ENCODE results near the gene HOXA5.

Gene HOXA5

DNA sequence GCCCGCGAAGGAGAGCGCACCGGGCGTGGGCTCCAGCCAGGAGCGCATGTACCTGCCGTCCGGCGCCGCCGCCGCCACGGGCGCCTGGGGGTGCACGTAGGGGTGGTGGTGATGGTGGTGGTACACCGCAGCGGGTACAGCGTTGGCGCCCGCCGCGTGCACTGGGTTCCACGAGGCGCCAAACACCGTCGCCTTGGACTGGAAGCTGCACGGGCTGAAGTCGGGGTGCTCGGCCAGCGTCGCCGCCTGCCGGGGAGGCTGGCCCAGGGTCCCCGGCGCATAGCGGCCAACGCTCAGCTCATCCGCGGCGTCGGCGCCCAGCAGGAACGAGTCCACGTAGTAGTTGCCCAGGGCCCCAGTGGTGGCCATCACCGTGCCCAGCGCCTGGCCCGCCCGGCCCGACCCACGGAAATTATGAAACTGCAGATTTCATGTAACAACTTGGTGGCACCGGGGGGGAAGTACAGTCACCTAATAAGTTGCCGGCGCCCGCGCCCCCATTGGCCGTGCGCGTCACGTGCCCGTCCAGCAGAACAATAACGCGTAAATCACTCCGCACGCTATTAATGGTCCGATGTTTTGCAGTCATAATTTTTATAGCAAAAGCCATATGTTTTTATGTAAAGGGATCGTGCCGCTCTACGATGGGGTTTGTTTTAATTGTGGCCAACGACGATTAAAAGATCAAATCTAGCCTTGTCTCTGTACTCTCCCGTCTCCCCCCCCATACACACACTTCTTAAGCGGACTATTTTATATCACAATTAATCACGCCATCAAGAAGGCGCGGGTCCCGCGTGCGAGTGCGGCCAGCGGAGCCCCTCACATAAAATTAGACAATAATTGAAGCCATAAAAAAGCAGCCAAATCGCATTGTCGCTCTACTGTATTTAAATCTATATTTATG is 21.9 kb upstream of the HOXA5 start, which contains the start of gene HOXA9:
TSS of gene HOXA9 (minus strand) at position 449 of the 907 bp plus-strand sequence. CDS start at position 369, 80 bp downstream.
- H3K4me3 ChIP-seq (ENCODE audit: control insufficient read depth, low read depth, low read length): peak within 1 kb of the TSS; percentile 77
- peak; percentile 96 for DNase-seq (ENCODE audit: low read depth)

DNA sequence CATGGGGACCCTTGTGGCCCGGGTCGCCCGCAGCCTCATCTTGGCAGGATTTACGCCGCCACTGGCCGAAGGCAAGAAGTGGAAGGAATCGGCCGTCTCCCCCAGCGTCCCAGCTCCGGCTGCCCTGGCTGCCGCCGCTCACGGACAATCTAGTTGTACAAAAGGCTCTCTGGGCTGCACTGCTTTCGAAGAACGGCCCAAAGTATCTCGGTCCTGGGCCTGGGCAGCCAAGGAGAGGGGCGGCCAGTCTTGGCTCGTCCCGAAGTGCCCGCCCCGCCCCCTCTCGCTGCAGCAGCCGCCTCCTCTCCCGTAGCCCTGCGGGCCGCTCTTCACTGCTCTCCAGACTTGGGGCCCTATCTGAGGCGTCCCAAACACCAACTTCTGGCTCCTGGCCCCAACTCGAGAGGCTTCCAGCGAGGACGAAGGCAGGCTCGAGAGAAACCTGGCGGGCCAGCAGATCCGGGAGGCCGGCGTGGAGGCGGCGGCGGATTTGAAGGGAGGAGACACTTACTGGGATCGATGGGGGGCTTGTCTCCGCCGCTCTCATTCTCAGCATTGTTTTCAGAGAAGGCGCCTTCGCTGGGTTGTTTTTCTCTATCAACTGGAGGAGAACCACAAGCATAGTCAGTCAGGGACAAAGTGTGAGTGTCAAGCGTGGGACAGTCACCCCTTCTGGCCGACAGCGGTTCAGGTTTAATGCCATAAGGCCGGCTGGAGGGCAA is 21.0 kb upstream of the HOXA5 start:
- TF ChIP-seq, protein P1, sequence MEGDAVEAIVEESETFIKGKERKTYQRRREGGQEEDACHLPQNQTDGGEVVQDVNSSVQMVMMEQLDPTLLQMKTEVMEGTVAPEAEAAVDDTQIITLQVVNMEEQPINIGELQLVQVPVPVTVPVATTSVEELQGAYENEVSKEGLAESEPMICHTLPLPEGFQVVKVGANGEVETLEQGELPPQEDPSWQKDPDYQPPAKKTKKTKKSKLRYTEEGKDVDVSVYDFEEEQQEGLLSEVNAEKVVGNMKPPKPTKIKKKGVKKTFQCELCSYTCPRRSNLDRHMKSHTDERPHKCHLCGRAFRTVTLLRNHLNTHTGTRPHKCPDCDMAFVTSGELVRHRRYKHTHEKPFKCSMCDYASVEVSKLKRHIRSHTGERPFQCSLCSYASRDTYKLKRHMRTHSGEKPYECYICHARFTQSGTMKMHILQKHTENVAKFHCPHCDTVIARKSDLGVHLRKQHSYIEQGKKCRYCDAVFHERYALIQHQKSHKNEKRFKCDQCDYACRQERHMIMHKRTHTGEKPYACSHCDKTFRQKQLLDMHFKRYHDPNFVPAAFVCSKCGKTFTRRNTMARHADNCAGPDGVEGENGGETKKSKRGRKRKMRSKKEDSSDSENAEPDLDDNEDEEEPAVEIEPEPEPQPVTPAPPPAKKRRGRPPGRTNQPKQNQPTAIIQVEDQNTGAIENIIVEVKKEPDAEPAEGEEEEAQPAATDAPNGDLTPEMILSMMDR (conservative IDR thresholded peaks at IDR 0.05; ENCODE audit: control insufficient read depth, insufficient read depth, low read depth, low read length): peak; percentile 15
- H3K4me3 ChIP-seq (ENCODE audit: control insufficient read depth, low read depth, low read length): peak overlapping the region; percentile 77
- peak; percentile 33 for DNase-seq (ENCODE audit: low read depth)

More for the DNA sequence above, 21.9 kb upstream of the HOXA5 start, which contains the start of gene HOXA9:
- TF ChIP-seq, protein P1 (conservative IDR thresholded peaks at IDR 0.05; ENCODE audit: control insufficient read depth, insufficient read depth, low read depth, low read length): no peak

DNA sequence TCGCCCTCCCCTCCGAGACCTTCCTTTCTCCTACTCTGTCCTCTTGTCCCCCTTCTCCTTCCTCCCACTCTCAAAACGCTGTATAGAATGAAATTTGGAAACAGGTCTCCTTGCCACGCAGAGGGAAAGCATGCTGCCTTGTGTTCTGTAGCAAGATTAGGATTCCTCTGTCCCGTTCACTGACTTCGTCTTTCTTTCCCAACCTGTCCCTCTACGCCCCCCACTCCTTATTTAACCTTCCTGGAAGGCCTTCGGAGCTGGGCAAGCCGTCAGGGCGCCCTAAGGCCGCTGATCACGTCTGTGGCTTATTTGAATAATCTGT is 20.5 kb upstream of the HOXA5 start:
- H3K4me3 ChIP-seq (ENCODE audit: control insufficient read depth, low read depth, low read length): peak overlapping the region; percentile 77
- DNase-seq (ENCODE audit: low read depth): peak; percentile 15
- TF ChIP-seq, protein P1 (conservative IDR thresholded peaks at IDR 0.05; ENCODE audit: control insufficient read depth, insufficient read depth, low read depth, low read length): no peak

DNA sequence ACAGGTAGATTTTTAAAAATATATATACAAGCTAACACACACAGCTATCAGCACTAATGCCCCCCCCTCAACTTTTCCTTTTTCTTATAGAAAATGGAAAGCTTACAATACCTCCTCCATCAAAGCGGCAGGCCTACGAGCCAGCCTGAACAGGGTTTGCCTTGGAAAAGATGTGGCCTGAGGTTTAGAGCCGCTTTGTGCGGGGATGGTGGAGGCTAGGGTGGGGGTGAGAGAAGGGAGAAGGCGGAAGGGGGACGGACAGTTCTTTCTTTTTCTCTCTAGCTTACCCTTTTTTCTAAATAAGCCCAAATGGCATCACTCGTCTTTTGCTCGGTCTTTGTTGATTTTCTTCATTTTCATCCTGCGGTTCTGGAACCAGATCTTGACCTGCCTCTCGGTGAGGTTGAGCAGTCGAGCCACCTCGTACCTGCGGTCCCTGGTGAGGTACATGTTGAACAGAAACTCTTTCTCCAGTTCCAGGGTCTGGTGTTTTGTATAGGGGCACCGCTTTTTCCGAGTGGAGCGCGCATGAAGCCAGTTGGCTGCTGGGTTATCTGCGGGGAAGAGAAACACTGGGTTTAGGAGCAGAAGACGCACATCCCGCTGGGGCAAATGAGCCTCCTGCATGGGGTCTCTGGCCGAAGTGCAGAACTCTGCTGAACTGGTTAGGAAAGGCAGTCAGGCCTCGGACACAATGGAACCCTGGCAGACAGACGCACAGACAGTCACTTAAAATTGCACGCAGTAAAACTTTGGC is 20.0 kb upstream of the HOXA5 start:
- TF ChIP-seq, protein P1 (conservative IDR thresholded peaks at IDR 0.05; ENCODE audit: control insufficient read depth, insufficient read depth, low read depth, low read length): no peak
- peak overlapping the region; percentile 77 for H3K4me3 ChIP-seq (ENCODE audit: control insufficient read depth, low read depth, low read length)
- peak; percentile 28 for DNase-seq (ENCODE audit: low read depth)

DNA sequence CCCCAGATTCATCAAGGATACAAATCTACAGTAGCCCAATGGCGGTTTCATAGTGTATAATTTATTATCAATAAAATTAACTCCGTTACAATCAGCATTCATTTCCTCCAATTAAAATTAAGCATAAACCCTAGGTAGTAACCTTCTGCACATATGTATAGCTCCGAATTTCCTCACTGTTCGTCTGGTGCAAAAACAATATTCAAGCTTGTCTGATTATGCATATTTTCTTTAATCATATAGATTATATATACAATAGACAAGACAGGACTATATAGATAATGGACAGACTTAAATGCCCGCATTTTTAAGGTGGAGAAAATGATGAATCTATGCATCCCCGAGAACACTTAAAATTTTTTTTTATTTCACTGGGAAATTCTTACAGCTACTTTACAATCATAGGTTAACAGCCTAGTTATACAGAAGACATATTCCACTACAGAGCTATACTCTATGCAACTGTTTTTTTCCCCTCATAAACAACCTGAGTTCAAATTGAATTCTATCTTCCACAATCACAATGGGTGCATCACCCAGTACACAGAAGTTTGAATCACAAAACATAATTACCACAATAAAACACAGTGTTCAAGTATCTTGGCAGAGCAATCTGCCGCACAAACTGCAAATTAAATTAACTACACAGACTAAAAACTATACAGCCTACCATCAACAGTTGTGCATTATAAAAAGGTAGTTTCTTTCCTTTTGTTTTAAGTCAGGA is 19.2 kb upstream of the HOXA5 start:
- TF ChIP-seq, protein P1 (conservative IDR thresholded peaks at IDR 0.05; ENCODE audit: control insufficient read depth, insufficient read depth, low read depth, low read length): no peak
- H3K4me3 ChIP-seq (ENCODE audit: control insufficient read depth, low read depth, low read length): peak overlapping the region; percentile 77

More for the DNA sequence above, 19.2 kb upstream of the HOXA5 start:
- DNase-seq (ENCODE audit: low read depth): peak; percentile 24

Data from fibroblast of mammary gland (primary cell).